ENCODE data around the gene RPL18.

The RPL18 gene

GRCh38 chr19:48573163-48573505, 45.8 kb downstream of the RPL18 start:
- Histone ChIP-seq H3K18ac (ENCODE audit: low read length) (no peak overlapping the region), H3K27me3 (ENCODE audit: insufficient read depth, low read length) (no peaks in the 10 kb centered on the region), H2BK12ac (ENCODE audit: low read length) (peak overlapping the region; percentile 82), H2BK120ac (ENCODE audit: insufficient read depth, low read length, poor library complexity) (peak overlapping the region; percentile 4), H3K9me3 (ENCODE audit: insufficient read depth, low read depth, low read length) (no peaks in the 10 kb centered on the region), H3K36me3 (ENCODE audit: control insufficient read depth in 1 of 2, insufficient read depth in 2 of 2, low read length in 2 of 2) (no peaks in the 10 kb centered on the region), H3K9ac (ENCODE audit: low read length) (no peak overlapping the region), H2AFZ (ENCODE audit: insufficient read depth, low read length, poor library complexity) (no peak overlapping the region), H3K14ac (ENCODE audit: low read length) (no peak overlapping the region), H3K79me1 (ENCODE audit: low read length) (peaks cover 7% of the 10 kb centered on the region), H2AK5ac (ENCODE audit: low read length) (peak overlapping the region; percentile 85), H3K4ac (ENCODE audit: low read depth, low read length) (no peak overlapping the region), H4K91ac (ENCODE audit: low read depth, low read length) (peak overlapping the region; percentile 73), H3K4me2 (ENCODE audit: low read length) (no peak overlapping the region), H4K8ac (ENCODE audit: low read depth, low read length) (peak overlapping the region; percentile 2), H3K27ac (ENCODE audit: low read depth, low read length) (no peak overlapping the region), H3K4me3 (ENCODE audit: low read depth, low read length) (no peak overlapping the region), H3K23ac (ENCODE audit: low read length) (no peak overlapping the region), H3K79me2 (ENCODE audit: control insufficient read depth, insufficient read depth, low read length, poor library complexity) (peaks cover 5% of the 10 kb centered on the region), H2BK5ac (ENCODE audit: low read depth, low read length, poor library complexity) (no peak overlapping the region), H3K4me1 (ENCODE audit: control insufficient read depth in 1 of 2, insufficient read depth in 2 of 2, low read length in 2 of 2) (peaks cover 16 to 17% of the 10 kb centered on the region in 2 experiments), H4K12ac (ENCODE audit: low read depth, low read length) (no peak overlapping the region)
- peak in 1 of 2 donors; percentile 9 for DNase-seq
- no CpG with 5 or more reads among the region's 12 CpGs for WGBS (ENCODE audit: extremely low coverage, insufficient coverage, insufficient read length)

- no peak overlapping the region for H3K14ac ChIP-seq (ENCODE audit: low read length)
- H3K79me2 ChIP-seq (ENCODE audit: control insufficient read depth, insufficient read depth, low read length, poor library complexity) = peaks cover 5% of the 10 kb centered on the region
- no peak overlapping the region for H2BK5ac ChIP-seq (ENCODE audit: low read depth, low read length, poor library complexity)
- H3K9ac ChIP-seq (ENCODE audit: low read length) = no peak overlapping the region
- H3K9me3 ChIP-seq (ENCODE audit: insufficient read depth, low read depth, low read length) = no peaks in the 10 kb centered on the region
- H3K4ac ChIP-seq (ENCODE audit: low read depth, low read length) = no peak overlapping the region
- no peak overlapping the region for H2AFZ ChIP-seq (ENCODE audit: insufficient read depth, low read length, poor library complexity)
- no peak overlapping the region for H4K91ac ChIP-seq (ENCODE audit: low read depth, low read length)
- DNase-seq = no peak
- no CpG with 5 or more reads among the region's 5 CpGs for WGBS (ENCODE audit: extremely low coverage, insufficient coverage, insufficient read length)
- no peak overlapping the region for H4K8ac ChIP-seq (ENCODE audit: low read depth, low read length)
- H2AK5ac ChIP-seq (ENCODE audit: low read length) = no peak overlapping the region
- no peak overlapping the region for H2BK120ac ChIP-seq (ENCODE audit: insufficient read depth, low read length, poor library complexity)
- H3K36me3 ChIP-seq (ENCODE audit: control insufficient read depth in 1 of 2, insufficient read depth in 2 of 2, low read length in 2 of 2) = no peaks in the 10 kb centered on the region
- no peak overlapping the region for H3K23ac ChIP-seq (ENCODE audit: low read length)
- H3K4me3 ChIP-seq (ENCODE audit: low read depth, low read length) = no peak overlapping the region
- no peak overlapping the region for H3K4me2 ChIP-seq (ENCODE audit: low read length)
- peaks cover 7% of the 10 kb centered on the region for H3K79me1 ChIP-seq (ENCODE audit: low read length)
- no peak overlapping the region for H3K27ac ChIP-seq (ENCODE audit: low read depth, low read length)
- H4K12ac ChIP-seq (ENCODE audit: low read depth, low read length) = no peak overlapping the region
- H3K18ac ChIP-seq (ENCODE audit: low read length) = no peak overlapping the region
- H3K4me1 ChIP-seq (ENCODE audit: control insufficient read depth in 1 of 2, insufficient read depth in 2 of 2, low read length in 2 of 2) = peaks cover 18 to 19% of the 10 kb centered on the region in 2 experiments
- H3K27me3 ChIP-seq (ENCODE audit: insufficient read depth, low read length) = no peaks in the 10 kb centered on the region
- no peak overlapping the region for H2BK12ac ChIP-seq (ENCODE audit: low read length)
Measured at GRCh38 chr19:48571378-48572162, 47.4 kb downstream of the RPL18 start.

GRCh38 chr19:48569814-48570213, 49.2 kb downstream of the RPL18 start:
- H3K14ac ChIP-seq (ENCODE audit: low read length) = no peak overlapping the region
- no peak overlapping the region for H3K27ac ChIP-seq (ENCODE audit: low read depth, low read length)
- H4K91ac ChIP-seq (ENCODE audit: low read depth, low read length) = no peak overlapping the region
- peaks cover 18 to 19% of the 10 kb centered on the region in 2 experiments for H3K4me1 ChIP-seq (ENCODE audit: control insufficient read depth in 1 of 2, insufficient read depth in 2 of 2, low read length in 2 of 2)
- H3K4ac ChIP-seq (ENCODE audit: low read depth, low read length) = no peak overlapping the region
- H2AFZ ChIP-seq (ENCODE audit: insufficient read depth, low read length, poor library complexity) = no peak overlapping the region
- no peak overlapping the region for H4K8ac ChIP-seq (ENCODE audit: low read depth, low read length)
- H3K23ac ChIP-seq (ENCODE audit: low read length) = no peak overlapping the region
- WGBS (ENCODE audit: extremely low coverage, insufficient coverage, insufficient read length) = no CpG with 5 or more reads among the region's 11 CpGs
- no peaks in the 10 kb centered on the region for H3K27me3 ChIP-seq (ENCODE audit: insufficient read depth, low read length)
- no peak overlapping the region for H4K12ac ChIP-seq (ENCODE audit: low read depth, low read length)
- no peak overlapping the region for H2BK5ac ChIP-seq (ENCODE audit: low read depth, low read length, poor library complexity)
- H3K9me3 ChIP-seq (ENCODE audit: insufficient read depth, low read depth, low read length) = no peaks in the 10 kb centered on the region
- H2BK12ac ChIP-seq (ENCODE audit: low read length) = no peak overlapping the region
- H2BK120ac ChIP-seq (ENCODE audit: insufficient read depth, low read length, poor library complexity) = no peak overlapping the region
- no peak overlapping the region for H3K9ac ChIP-seq (ENCODE audit: low read length)
- H3K36me3 ChIP-seq (ENCODE audit: control insufficient read depth in 1 of 2, insufficient read depth in 2 of 2, low read length in 2 of 2) = no peaks in the 10 kb centered on the region
- no peak overlapping the region for H3K4me3 ChIP-seq (ENCODE audit: low read depth, low read length)
- DNase-seq = peak in 1 of 2 donors; percentile 32
- peaks cover 7% of the 10 kb centered on the region for H3K79me1 ChIP-seq (ENCODE audit: low read length)
- H2AK5ac ChIP-seq (ENCODE audit: low read length) = no peak overlapping the region
- no peak overlapping the region for H3K4me2 ChIP-seq (ENCODE audit: low read length)
- no peak overlapping the region for H3K18ac ChIP-seq (ENCODE audit: low read length)
- H3K79me2 ChIP-seq (ENCODE audit: control insufficient read depth, insufficient read depth, low read length, poor library complexity) = peaks cover 5% of the 10 kb centered on the region

- Histone ChIP-seq H4K91ac (ENCODE audit: low read depth, low read length) (peak overlapping the region; percentile 28), H3K27ac (ENCODE audit: low read depth, low read length) (peak overlapping the region; percentile 42), H4K8ac (ENCODE audit: low read depth, low read length) (peak overlapping the region; percentile 71), H3K79me2 (ENCODE audit: control insufficient read depth, insufficient read depth, low read length, poor library complexity) (peaks cover 4% of the 10 kb centered on the region), H2BK5ac (ENCODE audit: low read depth, low read length, poor library complexity) (peak overlapping the region; percentile 26), H3K4me2 (ENCODE audit: low read length) (peak overlapping the region; percentile 53), H2BK12ac (ENCODE audit: low read length) (peak overlapping the region; percentile 78), H2BK120ac (ENCODE audit: insufficient read depth, low read length, poor library complexity) (peak overlapping the region; percentile 60), H4K12ac (ENCODE audit: low read depth, low read length) (no peak overlapping the region), H2AFZ (ENCODE audit: insufficient read depth, low read length, poor library complexity) (peak overlapping the region; percentile 58), H3K9me3 (ENCODE audit: insufficient read depth, low read depth, low read length) (no peaks in the 10 kb centered on the region), H3K23ac (ENCODE audit: low read length) (no peak overlapping the region), H3K18ac (ENCODE audit: low read length) (peak overlapping the region; percentile 52), H3K4me3 (ENCODE audit: low read depth, low read length) (no peak overlapping the region), H3K27me3 (ENCODE audit: insufficient read depth, low read length) (no peaks in the 10 kb centered on the region), H3K4me1 (ENCODE audit: control insufficient read depth in 1 of 2, insufficient read depth in 2 of 2, low read length in 2 of 2) (peaks cover 15 to 17% of the 10 kb centered on the region in 2 experiments), H3K79me1 (ENCODE audit: low read length) (peaks cover 7% of the 10 kb centered on the region), H3K14ac (ENCODE audit: low read length) (peak overlapping the region; percentile 11), H3K36me3 (ENCODE audit: control insufficient read depth in 1 of 2, insufficient read depth in 2 of 2, low read length in 2 of 2) (no peaks in the 10 kb centered on the region), H3K9ac (ENCODE audit: low read length) (no peak overlapping the region), H2AK5ac (ENCODE audit: low read length) (no peak overlapping the region), H3K4ac (ENCODE audit: low read depth, low read length) (no peak overlapping the region)
- DNase-seq = peak; percentile 40 to 78
- WGBS (ENCODE audit: extremely low coverage, insufficient coverage, insufficient read length) = no CpG with 5 or more reads among the region's 19 CpGs
Measured at GRCh38 chr19:48568345-48568886, 50.6 kb downstream of the RPL18 start.
